Loucy (cell line): ENCODE results near the gene RBAK.

Experiments used
- H2AFZ ChIP-seq: fragments of 200-600 bp; sonication (generic); 2 replicates; pipeline ENCODE4 v1.6.0; 2016; ENCODE audit warnings: antibody characterized with exemption, mild to moderate bottlenecking, low read length, moderate library complexity
- H3F3A ChIP-seq: fragments of 200-600 bp; 2 replicates; pipeline ENCODE4 v1.6.0; 2016; ENCODE audit warnings: antibody characterized with exemption, low read depth, mild to moderate bottlenecking
- H3K27me3 ChIP-seq: fragments of 200-600 bp; sonication (generic); 2 replicates; pipeline ENCODE4 v1.6.1; 2014; ENCODE audit warnings: low read length, mild to moderate bottlenecking; ENCODE audit not compliant: insufficient read depth, poor library complexity, severe bottlenecking
- H3K36me3 ChIP-seq: fragments of 200-600 bp; sonication (generic); 2 replicates; pipeline ENCODE4 v1.6.1; 2016; ENCODE audit warnings: low read length; ENCODE audit not compliant: insufficient read depth
- H3K4me1 ChIP-seq: fragments of 200-600 bp; sonication (generic); 2 replicates; pipeline ENCODE4 v1.5.1; 2014; ENCODE audit warnings: low read length, mild to moderate bottlenecking; ENCODE audit not compliant: insufficient read depth, poor library complexity, severe bottlenecking
- H3K4me2 ChIP-seq: fragments of 200-600 bp; sonication (generic); 2 replicates; pipeline ENCODE4 v1.6.0; 2014; ENCODE audit warnings: antibody characterized with exemption, low read length, low read depth, mild to moderate bottlenecking; ENCODE audit not compliant: poor library complexity, severe bottlenecking
- H3K4me3 ChIP-seq: fragments of 200-600 bp; sonication (generic); 2 replicates; pipeline ENCODE4 v1.5.1; 2014; ENCODE audit warnings: low read length, mild to moderate bottlenecking, mixed read lengths; ENCODE audit not compliant: poor library complexity, severe bottlenecking
- H3K79me2 ChIP-seq: fragments of 200-600 bp; sonication (generic); 2 replicates; pipeline ENCODE4 v1.6.1; 2014; ENCODE audit warnings: low read length; ENCODE audit not compliant: insufficient read depth
- H3K9ac ChIP-seq: fragments of 200-600 bp; sonication (generic); 2 replicates; pipeline ENCODE4 v1.6.0; 2014; ENCODE audit warnings: mild to moderate bottlenecking, low read depth, low read length, moderate library complexity; ENCODE audit not compliant: poor library complexity, severe bottlenecking
- H3K9me2 ChIP-seq: fragments of 200-600 bp; sonication (generic); replicated peaks from 2 replicates; pipeline ENCODE4 v1.6.1; 2016; ENCODE audit warnings: low read depth, low read length, mixed read lengths
- H3K9me3 ChIP-seq: fragments of 200-600 bp; sonication (generic); 2 replicates; pipeline ENCODE4 v1.6.1; 2014; ENCODE audit warnings: mild to moderate bottlenecking, antibody characterized with exemption, low read length, low read depth; ENCODE audit not compliant: insufficient read depth
- H4K20me1 ChIP-seq: fragments of 200-600 bp; sonication (generic); 2 replicates; pipeline ENCODE4 v1.6.0; 2014; ENCODE audit warnings: antibody characterized with exemption, low read length, mild to moderate bottlenecking; ENCODE audit not compliant: insufficient read depth, poor library complexity, severe bottlenecking
- EZH2phosphoT487 ChIP-seq: fragments of 200-600 bp; IDR thresholded peaks from 2 replicates; pipeline ENCODE4 v1.6.1; 2018; ENCODE audit warnings: antibody characterized with exemption, mild to moderate bottlenecking, moderate library complexity, borderline replicate concordance
- TF ChIP-seq, protein P1 (sequence below): fragments of 200-600 bp; sonication (generic); conservative IDR thresholded peaks from 2 replicates; pipeline ENCODE4 v1.5.1; 2014; ENCODE audit warnings: mild to moderate bottlenecking, antibody characterized with exemption, low read length

Gene RBAK

DNA sequence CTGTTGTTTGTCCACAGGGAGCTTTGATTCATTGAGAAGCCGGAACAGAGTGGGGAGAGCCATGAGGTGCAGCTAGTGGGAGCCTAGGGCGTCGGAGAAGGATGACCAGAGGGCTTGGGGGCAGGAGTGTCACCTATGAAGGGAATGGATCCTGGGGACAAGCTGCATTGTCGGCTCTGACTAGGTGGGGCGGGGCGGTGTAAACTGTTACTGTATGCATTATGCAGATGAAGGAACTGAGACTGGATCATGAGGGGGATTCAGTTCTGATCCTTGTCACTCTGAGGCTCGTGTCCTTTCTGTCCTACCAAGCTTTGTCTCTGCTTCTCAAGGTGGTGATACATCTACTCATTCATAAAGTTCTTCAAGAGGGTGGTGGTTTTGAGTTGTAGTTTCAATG, 46.8 kb upstream of the RBAK start:
- TF ChIP-seq, protein P1, sequence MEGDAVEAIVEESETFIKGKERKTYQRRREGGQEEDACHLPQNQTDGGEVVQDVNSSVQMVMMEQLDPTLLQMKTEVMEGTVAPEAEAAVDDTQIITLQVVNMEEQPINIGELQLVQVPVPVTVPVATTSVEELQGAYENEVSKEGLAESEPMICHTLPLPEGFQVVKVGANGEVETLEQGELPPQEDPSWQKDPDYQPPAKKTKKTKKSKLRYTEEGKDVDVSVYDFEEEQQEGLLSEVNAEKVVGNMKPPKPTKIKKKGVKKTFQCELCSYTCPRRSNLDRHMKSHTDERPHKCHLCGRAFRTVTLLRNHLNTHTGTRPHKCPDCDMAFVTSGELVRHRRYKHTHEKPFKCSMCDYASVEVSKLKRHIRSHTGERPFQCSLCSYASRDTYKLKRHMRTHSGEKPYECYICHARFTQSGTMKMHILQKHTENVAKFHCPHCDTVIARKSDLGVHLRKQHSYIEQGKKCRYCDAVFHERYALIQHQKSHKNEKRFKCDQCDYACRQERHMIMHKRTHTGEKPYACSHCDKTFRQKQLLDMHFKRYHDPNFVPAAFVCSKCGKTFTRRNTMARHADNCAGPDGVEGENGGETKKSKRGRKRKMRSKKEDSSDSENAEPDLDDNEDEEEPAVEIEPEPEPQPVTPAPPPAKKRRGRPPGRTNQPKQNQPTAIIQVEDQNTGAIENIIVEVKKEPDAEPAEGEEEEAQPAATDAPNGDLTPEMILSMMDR: no peak
- no peak for TF ChIP-seq EZH2phosphoT487
- H3K79me2 ChIP-seq: no peaks in the 10 kb centered on the region

DNA sequence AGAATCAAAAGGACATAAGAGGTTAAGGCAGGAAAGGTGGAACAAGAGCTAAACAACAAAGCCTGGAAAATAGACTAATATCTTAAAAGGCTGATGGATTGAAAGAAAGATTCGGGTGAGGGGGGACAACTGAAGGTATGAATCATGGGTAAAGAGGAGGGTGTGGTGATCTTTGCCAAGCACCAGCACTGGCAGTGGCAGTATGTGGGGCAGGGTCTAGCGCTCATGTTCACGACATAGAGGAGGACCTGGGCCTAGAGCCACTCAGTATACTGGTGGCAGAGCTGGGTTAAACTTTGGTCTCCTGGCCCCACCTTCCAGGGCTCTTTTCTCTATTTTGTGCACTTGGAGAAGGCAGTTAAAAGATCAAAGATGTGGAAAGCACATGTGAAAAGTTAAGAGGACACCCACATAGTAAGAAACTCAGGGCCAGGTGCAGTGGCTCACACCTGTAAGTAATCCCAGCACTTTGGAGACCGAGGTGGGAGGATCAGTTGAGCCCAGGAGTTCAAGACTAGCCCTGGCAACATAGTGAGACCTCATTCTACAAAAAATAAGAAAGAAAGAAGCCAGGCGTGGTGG, 46.2 kb upstream of the RBAK start:
- no peaks in the 10 kb centered on the region for H3K4me1 ChIP-seq
- no peak overlapping the region for H3K9ac ChIP-seq
- no peak overlapping the region for H3K4me3 ChIP-seq
- no peaks in the 10 kb centered on the region for H3K27me3 ChIP-seq
- H4K20me1 ChIP-seq: no peaks in the 10 kb centered on the region
- H3K9me3 ChIP-seq: no peaks in the 10 kb centered on the region
- H3K9me2 ChIP-seq: no peaks in the 10 kb centered on the region
- no peak overlapping the region for H3K4me2 ChIP-seq
- peaks cover 44% of the 10 kb centered on the region; the same call in 1 of the 2 replicates for H3K36me3 ChIP-seq
- H2AFZ ChIP-seq: no peak overlapping the region
- TF ChIP-seq, protein P1: no peak
- no peak for TF ChIP-seq EZH2phosphoT487
- no peaks in the 10 kb centered on the region for H3K79me2 ChIP-seq
- H3F3A ChIP-seq: no peaks in the 10 kb centered on the region

More for the DNA sequence above, 46.8 kb upstream of the RBAK start:
- Histone ChIP-seq H3K9me2 (no peaks in the 10 kb centered on the region), H3K4me1 (no peaks in the 10 kb centered on the region), H3K4me2 (no peak overlapping the region), H2AFZ (no peak overlapping the region), H3K9me3 (no peaks in the 10 kb centered on the region), H3K27me3 (no peaks in the 10 kb centered on the region), H3K9ac (no peak overlapping the region), H3K36me3 (peaks cover 49% of the 10 kb centered on the region; the same call in 1 of the 2 replicates), H3K4me3 (no peak overlapping the region), H3F3A (no peaks in the 10 kb centered on the region), H4K20me1 (no peaks in the 10 kb centered on the region)

DNA sequence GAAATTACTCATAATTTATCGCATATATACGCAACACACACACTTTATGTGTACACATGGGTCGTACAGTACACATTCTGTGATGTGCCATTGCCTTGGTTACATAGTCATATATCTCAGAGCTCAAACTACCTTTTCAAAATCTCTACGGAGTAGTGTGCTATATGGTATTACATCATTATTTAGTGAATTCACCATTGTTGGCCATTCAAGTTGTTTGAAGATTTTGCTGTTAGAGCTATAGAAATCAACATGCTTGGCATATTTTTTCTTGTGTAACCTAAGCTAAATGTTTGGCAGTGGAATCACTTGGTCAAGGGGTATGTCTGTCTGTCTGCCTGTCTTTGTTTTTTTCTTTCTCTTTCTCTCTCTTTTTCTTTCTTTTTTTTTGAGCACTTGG, 44.7 kb upstream of the RBAK start:
- Histone ChIP-seq H3K4me2 (no peak overlapping the region), H3K9me2 (no peaks in the 10 kb centered on the region), H3K79me2 (no peaks in the 10 kb centered on the region), H3F3A (no peaks in the 10 kb centered on the region), H3K27me3 (no peaks in the 10 kb centered on the region), H3K4me3 (no peak overlapping the region), H4K20me1 (no peaks in the 10 kb centered on the region), H3K9me3 (no peaks in the 10 kb centered on the region), H2AFZ (no peak overlapping the region), H3K9ac (no peak overlapping the region), H3K4me1 (no peaks in the 10 kb centered on the region), H3K36me3 (peaks cover 28% of the 10 kb centered on the region; the same call in 1 of the 2 replicates)
- no peak for TF ChIP-seq EZH2phosphoT487
- TF ChIP-seq, protein P1: no peak
